ENCODE data around the gene NT5C1B.

- TF ChIP-seq POLR2AphosphoS5 (IDR thresholded peaks at IDR 0.05; ENCODE audit: low read depth, low read length) (no peak), REST (IDR thresholded peaks at IDR 0.05; ENCODE audit: insufficient read depth in 1 of 2, low read depth in 2 of 2, low read length in 2 of 2) (no peak), TAF1 (IDR thresholded peaks at IDR 0.05; ENCODE audit: borderline replicate concordance, insufficient read depth, low read length) (no peak), SIN3A (IDR thresholded peaks at IDR 0.05; ENCODE audit: borderline replicate concordance, insufficient read depth, low read length) (no peak), FOXP2 (optimal IDR thresholded peaks at IDR 0.05; ENCODE audit: borderline replicate concordance, extremely low read depth, extremely low read length, insufficient read depth) (no peak)
Measured at GRCh38 chr2:18527822-18528221, 61.5 kb downstream of the NT5C1B start.

All from PFSK-1 (cell line).